PC-3 (cell line): ENCODE measurements around the gene IKBKE. TPM values are rescaled to one million over a fixed set of nuclear protein-coding genes. Genes with fewer than 3 reads are reported as not detected.

ENCODE experiments used
- ATAC-seq: fragments of 200-7000 bp; cut with Tn5 transposase; 2 replicates; pipeline ENCODE4 v1.9.1; 2020; ENCODE audit warnings: mild to moderate bottlenecking, moderate library complexity
- BruUV-seq: library from RNA; stranded (reverse); fragments of 400-500 nt; replicated peaks from 2 replicates; lab custom pipeline; 2021; lab: Mats Ljungman, UMichigan
- CTCF ChIA-PET: fragments of 300-600 bp; sonication (Branson Sonifier 250); formaldehyde crosslinking; loops from one replicate; lab custom pipeline; 2022; ENCODE audit warnings: antibody characterized with exemption; lab: Charles Lee
- POLR2A ChIA-PET: fragments of 300-600 bp; sonication (Branson Sonifier 250); formaldehyde crosslinking; loops from one replicate; lab custom pipeline; 2022; ENCODE audit warnings: antibody characterized with exemption; ENCODE audit not compliant: unreplicated experiment; lab: Charles Lee
- DNase-seq: peaks from one replicate; pipeline ENCODE4 v3.0.0-alpha.2; 2015
- H2AFZ ChIP-seq: fragments of 300-600 bp; sonication (generic); 2 replicates; pipeline ENCODE4 v1.6.0; 2016; ENCODE audit warnings: antibody characterized with exemption, low read length
- H3F3A ChIP-seq: fragments of 300-600 bp; sonication (generic); one replicate; pipeline ENCODE4 v1.6.0; 2017; ENCODE audit warnings: antibody characterized with exemption, low read length, control low read depth, mild to moderate bottlenecking; ENCODE audit not compliant: unreplicated experiment
- H3K27ac ChIP-seq: fragments of 300-600 bp; sonication (generic); 2 replicates; pipeline ENCODE4 v1.5.1; 2016; ENCODE audit warnings: mild to moderate bottlenecking, low read length
- H3K27me3 ChIP-seq: fragments of 300-600 bp; sonication (generic); 2 replicates; pipeline ENCODE4 v1.6.1; 2016; ENCODE audit warnings: low read length, mixed read lengths
- H3K36me3 ChIP-seq: fragments of 300-600 bp; sonication (generic); 2 replicates; pipeline ENCODE4 v1.6.1; 2016; ENCODE audit warnings: low read depth, mixed run types, low read length, mixed read lengths
- H3K4me1 ChIP-seq: fragments of 300-600 bp; sonication (generic); 2 replicates; pipeline ENCODE4 v1.5.1; 2016; ENCODE audit warnings: low read length; ENCODE audit not compliant: insufficient read depth
- H3K4me2 ChIP-seq: fragments of 300-600 bp; sonication (generic); 2 replicates; pipeline ENCODE4 v1.6.0; 2016; ENCODE audit warnings: low read length
- H3K4me3 ChIP-seq: fragments of 300-600 bp; sonication (generic); 2 replicates; pipeline ENCODE4 v1.5.1; 2016; ENCODE audit warnings: mild to moderate bottlenecking, low read length, mixed read lengths
- H3K79me2 ChIP-seq: fragments of 300-600 bp; sonication (generic); 2 replicates; pipeline ENCODE4 v1.6.1; 2017; ENCODE audit warnings: low read length, mixed read lengths
- H3K9ac ChIP-seq: fragments of 300-600 bp; sonication (generic); 2 replicates; pipeline ENCODE4 v1.6.0; 2016; ENCODE audit warnings: mild to moderate bottlenecking, low read length
- H3K9me2 ChIP-seq: fragments of 300-600 bp; sonication (generic); replicated peaks from 2 replicates; pipeline ENCODE4 v1.6.1; 2016; ENCODE audit warnings: mixed run types, low read length, mixed read lengths
- H3K9me3 ChIP-seq: fragments of 300-600 bp; sonication (generic); 2 replicates; pipeline ENCODE4 v1.6.1; 2016; ENCODE audit warnings: low read length, mixed read lengths
- H4K20me1 ChIP-seq: fragments of 300-600 bp; sonication (generic); 2 replicates; pipeline ENCODE4 v1.6.1; 2016; ENCODE audit warnings: low read length, mixed read lengths
- EZH2 ChIP-seq: fragments of 300-600 bp; sonication (generic); IDR thresholded peaks from one replicate; pipeline ENCODE4 v1.6.1; 2017; ENCODE audit warnings: antibody characterized with exemption, mild to moderate bottlenecking, low read length; ENCODE audit not compliant: unreplicated experiment
- EZH2phosphoT487 ChIP-seq: fragments of 300-600 bp; sonication (generic); IDR thresholded peaks from 2 replicates; pipeline ENCODE4 v1.6.1; 2018; ENCODE audit warnings: mild to moderate bottlenecking, antibody characterized with exemption, low read length, borderline replicate concordance
- intact Hi-C: fragments of 100-400 bp; cut with micrococcal nuclease; formaldehyde crosslinking; loops from 2 replicates; pipeline ENCODE4 v1.9.0; 2023
- total RNA-seq: library from RNA; depleted of rRNA; stranded (reverse); fragments of >200 nt; gene quantifications from 2 replicates; pipeline ENCODE4 v1.2.3, GENCODE V29; 2014
- TF ChIP-seq, protein P1 (sequence below): fragments of 300-600 bp; sonication (generic); conservative IDR thresholded peaks from 2 replicates; pipeline ENCODE4 v1.5.1; 2017; ENCODE audit warnings: antibody characterized with exemption, low read depth, mild to moderate bottlenecking, low read length

Gene IKBKE
- total RNA-seq, 1 experiment from 2014 or later, result 28.3 TPM

DNA sequence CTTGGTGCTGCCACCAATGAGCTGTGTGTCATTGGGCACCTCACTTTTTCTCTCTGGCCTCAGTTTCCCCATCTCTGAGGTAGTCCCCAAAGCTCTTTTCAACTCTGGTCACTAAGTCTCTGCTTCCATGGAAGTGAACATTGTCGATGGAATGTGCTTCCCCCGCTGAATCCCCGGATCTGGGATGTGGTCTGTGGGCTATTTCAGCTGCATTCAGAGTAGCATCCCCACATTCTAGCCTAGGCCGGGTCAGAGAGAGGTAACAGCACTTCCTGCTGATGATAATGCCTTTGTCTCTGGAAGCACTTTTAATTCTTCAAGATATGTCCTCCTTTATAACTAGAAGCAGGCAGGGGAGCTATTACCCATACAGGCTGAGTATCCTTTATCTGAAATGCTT lies 66.9 kb downstream of the IKBKE start:
- Histone ChIP-seq H3K27ac (no peak overlapping the region), H3K4me2 (no peak overlapping the region), H4K20me1 (no peaks in the 10 kb centered on the region), H3F3A (no peaks in the 10 kb centered on the region), H3K9me2 (no peaks in the 10 kb centered on the region), H3K9ac (no peak overlapping the region), H2AFZ (no peak overlapping the region), H3K4me1 (0 out of 2 replicates have a peak, but pooled peaks cover 8% of the 10 kb centered on the region), H3K9me3 (no peaks in the 10 kb centered on the region), H3K4me3 (no peak overlapping the region), H3K79me2 (no peaks in the 10 kb centered on the region), H3K27me3 (no peaks in the 10 kb centered on the region), H3K36me3 (no peaks in the 10 kb centered on the region)
- BruUV-seq, result no TSS peak
- ATAC-seq, result no peak
- ChIA-PET POLR2A (no interaction called here), CTCF (no interaction called here)
- TF ChIP-seq EZH2phosphoT487 (no peak), EZH2 (no peak)
- TF ChIP-seq, protein P1, sequence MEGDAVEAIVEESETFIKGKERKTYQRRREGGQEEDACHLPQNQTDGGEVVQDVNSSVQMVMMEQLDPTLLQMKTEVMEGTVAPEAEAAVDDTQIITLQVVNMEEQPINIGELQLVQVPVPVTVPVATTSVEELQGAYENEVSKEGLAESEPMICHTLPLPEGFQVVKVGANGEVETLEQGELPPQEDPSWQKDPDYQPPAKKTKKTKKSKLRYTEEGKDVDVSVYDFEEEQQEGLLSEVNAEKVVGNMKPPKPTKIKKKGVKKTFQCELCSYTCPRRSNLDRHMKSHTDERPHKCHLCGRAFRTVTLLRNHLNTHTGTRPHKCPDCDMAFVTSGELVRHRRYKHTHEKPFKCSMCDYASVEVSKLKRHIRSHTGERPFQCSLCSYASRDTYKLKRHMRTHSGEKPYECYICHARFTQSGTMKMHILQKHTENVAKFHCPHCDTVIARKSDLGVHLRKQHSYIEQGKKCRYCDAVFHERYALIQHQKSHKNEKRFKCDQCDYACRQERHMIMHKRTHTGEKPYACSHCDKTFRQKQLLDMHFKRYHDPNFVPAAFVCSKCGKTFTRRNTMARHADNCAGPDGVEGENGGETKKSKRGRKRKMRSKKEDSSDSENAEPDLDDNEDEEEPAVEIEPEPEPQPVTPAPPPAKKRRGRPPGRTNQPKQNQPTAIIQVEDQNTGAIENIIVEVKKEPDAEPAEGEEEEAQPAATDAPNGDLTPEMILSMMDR, result no peak
- no peak for DNase-seq
- intact Hi-C loops, result no loop called here

- no peaks in the 10 kb centered on the region for H3K36me3 ChIP-seq
- H3K4me2 ChIP-seq, result no peak overlapping the region
- no peaks in the 10 kb centered on the region for H3K79me2 ChIP-seq
- no peaks in the 10 kb centered on the region for H3K27me3 ChIP-seq
- no peaks in the 10 kb centered on the region for H3F3A ChIP-seq
- POLR2A ChIA-PET, result no interaction called here
- no peaks in the 10 kb centered on the region for H4K20me1 ChIP-seq
- no peak overlapping the region for H3K9ac ChIP-seq
- CTCF ChIA-PET, result no interaction called here
- DNase-seq (no peak), ATAC-seq (no peak)
- BruUV-seq, result no TSS peak
- intact Hi-C loops, result no loop called here
- no peak overlapping the region for H2AFZ ChIP-seq
- no peak overlapping the region for H3K27ac ChIP-seq
- H3K9me3 ChIP-seq, result no peaks in the 10 kb centered on the region
- H3K9me2 ChIP-seq, result no peaks in the 10 kb centered on the region
- no peak overlapping the region for H3K4me3 ChIP-seq
- TF ChIP-seq EZH2 (no peak), EZH2phosphoT487 (no peak)
- TF ChIP-seq, protein P1, result no peak
- 0 out of 2 replicates have a peak, but pooled peaks cover 8% of the 10 kb centered on the region for H3K4me1 ChIP-seq
These were observed 68.0 kb downstream of the IKBKE start for GRCh38 chr1:206538086-206538770.

GRCh38 chr1:206538901-206539640 lies 68.8 kb downstream of the IKBKE start:
- ChIA-PET POLR2A (no interaction called here), CTCF (no interaction called here)
- no peak overlapping the region for H3K27ac ChIP-seq
- H3F3A ChIP-seq, result no peaks in the 10 kb centered on the region
- DNase-seq, result no peak
- ATAC-seq, result no peak
- H3K4me2 ChIP-seq, result no peak overlapping the region
- H3K9ac ChIP-seq, result no peak overlapping the region
- no peaks in the 10 kb centered on the region for H3K9me3 ChIP-seq
- intact Hi-C loops, result no loop called here
- no peaks in the 10 kb centered on the region for H4K20me1 ChIP-seq
- H3K4me1 ChIP-seq, result 0 out of 2 replicates have a peak, but pooled peaks cover 8% of the 10 kb centered on the region
- H3K27me3 ChIP-seq, result no peaks in the 10 kb centered on the region
- no peak overlapping the region for H2AFZ ChIP-seq
- TF ChIP-seq EZH2phosphoT487 (no peak), EZH2 (no peak)
- TF ChIP-seq, protein P1, result no peak
- H3K79me2 ChIP-seq, result no peaks in the 10 kb centered on the region
- H3K4me3 ChIP-seq, result no peak overlapping the region
- BruUV-seq, result no TSS peak
- no peaks in the 10 kb centered on the region for H3K36me3 ChIP-seq
- no peaks in the 10 kb centered on the region for H3K9me2 ChIP-seq
